Kidney (tissue), 14 donors: ENCODE results near the gene TSKS. TPM values are rescaled to one million over a fixed set of nuclear protein-coding genes. Genes with fewer than 3 reads are reported as not detected.

Experiments
- DNase-seq, 5 donors: peaks; one replicate each; pipeline ENCODE4 v3.0.0-alpha.2; 2013 to 2020
- FAIRE-seq: peaks from 2 replicates; lab custom pipeline; 2012; peaks lifted over from hg19 to GRCh38; lab: Jason Lieb, UNC
- H3K27ac ChIP-seq, 2 donors: one replicate each; pipeline ENCODE4 v1.7.0; 2013; ENCODE audit warnings: low read depth in 2 of 2, low read length in 2 of 2, inconsistent platforms in 1 of 2
- H3K27me3 ChIP-seq: one replicate; pipeline ENCODE4 v1.7.1; 2013; ENCODE audit warnings: low read length, inconsistent platforms; ENCODE audit not compliant: control insufficient read depth, insufficient read depth
- H3K36me3 ChIP-seq, 3 donors: one replicate each; pipeline versions ENCODE4 v1.7.0 to v1.7.1; 2013; ENCODE audit warnings: low read length in 3 of 3, control low read depth in 1 of 3, inconsistent platforms in 1 of 3; ENCODE audit not compliant: insufficient read depth in 3 of 3, control insufficient read depth in 2 of 3
- H3K4me1 ChIP-seq, 3 donors: one replicate each; pipeline versions ENCODE4 v1.7.0 to v1.7.1; 2013; ENCODE audit warnings: low read length in 3 of 3, inconsistent platforms in 1 of 3, low read depth in 1 of 3; ENCODE audit not compliant: control insufficient read depth in 2 of 3, insufficient read depth in 2 of 3
- H3K4me3 ChIP-seq, 3 donors: one replicate each; pipeline versions ENCODE4 v1.7.0 to v1.8.1; 2013; ENCODE audit warnings: low read length in 3 of 3, control low read depth in 1 of 3, inconsistent platforms in 1 of 3
- H3K9ac ChIP-seq, 3 donors: one replicate each; pipeline versions ENCODE4 v1.7.0 to v1.7.1; 2013; ENCODE audit warnings: low read length in 3 of 3, control low read depth in 1 of 3, inconsistent platforms in 1 of 3
- H3K9me3 ChIP-seq, 3 donors: one replicate each; pipeline versions ENCODE4 v1.7.0 to v1.7.1; 2013; ENCODE audit warnings: low read length in 3 of 3, control low read depth in 1 of 3, inconsistent platforms in 1 of 3; ENCODE audit not compliant: control insufficient read depth in 2 of 3, insufficient read depth in 1 of 3
- CTCF ChIP-seq: IDR thresholded peaks from 3 replicates; pipeline ENCODE4 v1.5.1; 2012; ENCODE audit warnings: mild to moderate bottlenecking, moderate library complexity, borderline replicate concordance; ENCODE audit not compliant: insufficient read depth; ENCODE audit errors: extremely low read depth
- intact Hi-C: fragments of 100-400 bp; cut with DNase I; formaldehyde crosslinking; loops from one replicate; pipeline ENCODE4 v1.11.1; 2022
- polyA plus RNA-seq: library from polyadenylated mRNA; stranded (reverse); fragments of 350-450 nt; fragmentation: Illumina TruSeq; extraction: RNeasy Lipid Tissue Mini Kit (QIAGEN cat#74804); gene quantifications from one replicate; pipeline ENCODE4 v1.2.3, GENCODE V29; 2014; ENCODE audit warnings: low read depth, low replicate concordance; ENCODE audit not compliant: insufficient read depth
- total RNA-seq: library from RNA; stranded (reverse); fragmentation: NEBNext Ultra II Directional; extraction: Animal tissue kit (Norgen Biotek cat#: 25700); gene quantifications from one replicate; pipeline ENCODE4 v1.2.1, GENCODE V29; 2021
- donor health status: control.
- donor health status: control.
- donor health status: control.
- donor health status: control.
- donor health status: control.
- donor health status: DM: yes; HTN: yes; CAD: no.
- donor health status: Normal renal cell carcinoma (clear cell type).

The TSKS gene
- total and polyA plus RNA-seq, 2 donors from 2014 or later, result 0.47 to 0.50 TPM

GRCh38 chr19:49786376-49786820, 23.3 kb upstream of the TSKS start:
- no peak for TF ChIP-seq CTCF
- Histone ChIP-seq H3K4me3 (no peak overlapping the region), H3K36me3 (peaks cover 0 to 14% (median 3%) of the 10 kb centered on the region in 3 donors), H3K9ac (no peak overlapping the region), H3K9me3 (no peaks in the 10 kb centered on the region), H3K27ac (no peak overlapping the region), H3K27me3 (no peaks in the 10 kb centered on the region), H3K4me1 (peaks cover 0 to 3% (median 0%) of the 10 kb centered on the region in 3 donors)
- DNase-seq, result peak in 1 of 5 donors; percentile 57
- intact Hi-C loops, result no loop called here
- no peak for FAIRE-seq

- FAIRE-seq, result no peak
- Histone ChIP-seq H3K9me3 (no peaks in the 10 kb centered on the region), H3K9ac (no peak overlapping the region), H3K27me3 (no peaks in the 10 kb centered on the region), H3K4me1 (no peaks in the 10 kb centered on the region), H3K36me3 (peaks cover 0 to 10% (median 3%) of the 10 kb centered on the region in 3 donors), H3K4me3 (no peak overlapping the region), H3K27ac (no peak overlapping the region)
- intact Hi-C loops, result no loop called here
- no peak for TF ChIP-seq CTCF
- no peak for DNase-seq
These were observed 19.4 kb upstream of the TSKS start for GRCh38 chr19:49782515-49782914.

GRCh38 chr19:49781394-49781793, 18.3 kb upstream of the TSKS start:
- Histone ChIP-seq H3K27ac (no peak overlapping the region), H3K4me3 (no peak overlapping the region), H3K9ac (no peak overlapping the region), H3K36me3 (peaks cover 0 to 10% (median 3%) of the 10 kb centered on the region in 3 donors), H3K4me1 (no peaks in the 10 kb centered on the region), H3K9me3 (no peaks in the 10 kb centered on the region), H3K27me3 (no peaks in the 10 kb centered on the region)
- FAIRE-seq, result no peak
- DNase-seq, result no peak
- intact Hi-C loops, result no loop called here
- TF ChIP-seq CTCF, result no peak

GRCh38 chr19:49780861-49781260, 17.8 kb upstream of the TSKS start:
- no peak for DNase-seq
- no peak for TF ChIP-seq CTCF
- no peak for FAIRE-seq
- Histone ChIP-seq H3K9me3 (no peaks in the 10 kb centered on the region), H3K9ac (no peak overlapping the region), H3K4me3 (no peak overlapping the region), H3K27me3 (no peaks in the 10 kb centered on the region), H3K27ac (no peak overlapping the region), H3K4me1 (no peaks in the 10 kb centered on the region), H3K36me3 (peaks cover 0 to 10% (median 3%) of the 10 kb centered on the region in 3 donors)
- intact Hi-C loops, result no loop called here
